Transverse colon (tissue), 4 donors: ENCODE data around the gene H2BK1. TPM values are rescaled to one million over a fixed set of nuclear protein-coding genes. Genes with fewer than 3 reads are reported as not detected.

ENCODE experiments used
- DNase-seq: peaks from one replicate; pipeline ENCODE4 v3.0.0-alpha.2; 2019
- H3K27ac ChIP-seq, 4 donors: fragments of 200-600 bp; sonication (generic); 2 replicates each; pipeline ENCODE4 v1.5.1; 2016 to 2018; ENCODE audit warnings: inconsistent platforms in 4 of 4
- H3K27me3 ChIP-seq: fragments of 200-600 bp; sonication (generic); 2 replicates; pipeline ENCODE4 v1.5.1; 2017; ENCODE audit warnings: inconsistent platforms
- H3K36me3 ChIP-seq, 4 donors: fragments of 200-600 bp; sonication (generic); 2 replicates each; pipeline ENCODE4 v1.5.1; 2017 to 2019; ENCODE audit warnings: inconsistent platforms in 4 of 4
- H3K4me1 ChIP-seq, 4 donors: fragments of 200-600 bp; sonication (generic); 2 replicates each; pipeline ENCODE4 v1.5.1; 2017 to 2020; ENCODE audit warnings: inconsistent platforms in 4 of 4
- H3K4me3 ChIP-seq, 4 donors: fragments of 200-600 bp; sonication (generic); 1 replicate in 1 of 4; 2 replicates in 3 of 4; pipeline versions ENCODE4 v1.5.1 to v1.6.1; 2017 to 2019; ENCODE audit warnings: inconsistent platforms in 4 of 4
- H3K9me3 ChIP-seq, 2 donors: fragments of 200-600 bp; sonication (generic); 2 replicates each; pipeline ENCODE4 v1.5.1; 2017 to 2019; ENCODE audit warnings: inconsistent platforms in 2 of 2
- CTCF ChIP-seq, 5 experiments: fragments of 200-600 bp in 3 of 5; fragments of 450-650 bp in 2 of 5; sonication (generic) in 3 of 5; IDR thresholded peaks; 1 replicate in 2 of 5; 2 replicates in 3 of 5; pipeline ENCODE4 v1.5.1; 2016 to 2017; ENCODE audit warnings: antibody characterized with exemption in 5 of 5, inconsistent platforms in 3 of 5, mild to moderate bottlenecking in 2 of 5, moderate library complexity in 1 of 5
- EP300 ChIP-seq: sonication (generic); formaldehyde crosslinking; IDR thresholded peaks from one replicate; pipeline ENCODE4 v1.6.1; 2017; ENCODE audit warnings: antibody characterized with exemption, low read depth
- POLR2A ChIP-seq: fragments of 450-650 bp; IDR thresholded peaks from one replicate; pipeline ENCODE4 v1.6.1; 2016; ENCODE audit warnings: antibody characterized with exemption, mild to moderate bottlenecking, moderate library complexity
- POLR2AphosphoS5 ChIP-seq, 3 donors: sonication (generic); formaldehyde crosslinking; IDR thresholded peaks; one replicate each; pipeline ENCODE4 v1.6.1; 2016; ENCODE audit warnings: antibody characterized with exemption in 3 of 3
- WGBS, 2 donors: methylation state at CpG; one replicate each; pipeline ENCODE4 v1.1.5; 2018; ENCODE audit warnings: low coverage in 1 of 2; 5-methylcytosine and 5-hydroxymethylcytosine counted together
- in situ Hi-C, 4 donors: fragments of 200-750 bp; cut with MboI; loops; one replicate each; pipeline versions ENCODE4 v1.15.0 to v1.15.1; 2017; ENCODE audit warnings: low sequenced_read_pairs in 3 of 4, low pct_ligation_motif_present in 1 of 4, low pct_unique_long_range_greater_than_20kb in 1 of 4
- intact Hi-C: fragments of 100-400 bp; cut with DNase I; formaldehyde crosslinking; loops from one replicate; pipeline ENCODE4 v1.15.1; 2023; ENCODE audit warnings: low total_unique reads
- total RNA-seq, 4 donors: library from RNA; depleted of rRNA; stranded (reverse); fragments of >200 nt; gene quantifications; one replicate each; pipeline ENCODE4 v1.1.0, GENCODE V29; 2016

Gene H2BK1
- total RNA-seq, 4 donors from 2014 or later, result not detected

DNA sequence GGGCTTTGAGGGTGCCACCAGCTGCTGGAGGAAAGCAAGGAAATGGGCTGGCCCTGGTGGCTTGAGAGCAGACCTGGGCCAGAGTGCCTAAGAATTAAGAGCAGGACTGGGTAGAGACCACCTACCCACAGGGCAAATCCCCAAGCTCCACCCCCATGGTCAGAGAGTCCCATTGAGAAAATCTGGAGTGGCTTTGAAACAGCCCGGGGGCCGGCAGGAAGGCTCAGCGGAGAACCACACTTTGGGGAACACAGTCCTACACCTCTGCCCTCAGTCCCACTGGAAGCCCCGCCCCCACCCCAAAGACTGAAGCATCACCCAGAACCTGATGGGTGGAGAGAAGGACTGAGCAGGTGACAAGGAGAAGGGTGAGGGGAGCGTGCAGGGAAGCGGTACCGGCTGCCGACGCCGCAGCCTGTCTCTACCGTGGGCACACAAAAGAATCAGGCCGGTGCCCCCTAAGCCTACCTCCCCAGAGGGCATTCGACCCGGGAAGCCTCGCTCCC, 34.6 kb upstream of the H2BK1 start:
- 7% methylated on average over 15 of the region's 15 CpGs; no CpG with 5 or more reads in 1 of the 2 donors for WGBS, 2 donors
- Histone ChIP-seq H3K9me3 (no peaks in the 10 kb centered on the region), H3K27ac (peak overlapping the region in 3 of 4 donors; percentile 30 to 96 (median 91)), H3K27me3 (peaks cover 55% of the 10 kb centered on the region), H3K4me1 (peaks cover 21 to 58% (median 49%) of the 10 kb centered on the region in 4 donors), H3K4me3 (peak overlapping the region; percentile 15 to 40 (median 24)), H3K36me3 (no peaks in the 10 kb centered on the region)
- in situ Hi-C loops (no loop called here), intact Hi-C loops (loop anchor here (5.0 kb wide), 1 partner anchor 57 kb away; no protein-coding TSS in a partner anchor)
- TF ChIP-seq POLR2A, result no peak
- TF ChIP-seq POLR2AphosphoS5 (IDR thresholded peaks at IDR 0.05), result no peak
- no peak for TF ChIP-seq EP300
- TF ChIP-seq CTCF (IDR thresholded peaks at IDR 0.05), result no peak
- no peak for DNase-seq

DNA sequence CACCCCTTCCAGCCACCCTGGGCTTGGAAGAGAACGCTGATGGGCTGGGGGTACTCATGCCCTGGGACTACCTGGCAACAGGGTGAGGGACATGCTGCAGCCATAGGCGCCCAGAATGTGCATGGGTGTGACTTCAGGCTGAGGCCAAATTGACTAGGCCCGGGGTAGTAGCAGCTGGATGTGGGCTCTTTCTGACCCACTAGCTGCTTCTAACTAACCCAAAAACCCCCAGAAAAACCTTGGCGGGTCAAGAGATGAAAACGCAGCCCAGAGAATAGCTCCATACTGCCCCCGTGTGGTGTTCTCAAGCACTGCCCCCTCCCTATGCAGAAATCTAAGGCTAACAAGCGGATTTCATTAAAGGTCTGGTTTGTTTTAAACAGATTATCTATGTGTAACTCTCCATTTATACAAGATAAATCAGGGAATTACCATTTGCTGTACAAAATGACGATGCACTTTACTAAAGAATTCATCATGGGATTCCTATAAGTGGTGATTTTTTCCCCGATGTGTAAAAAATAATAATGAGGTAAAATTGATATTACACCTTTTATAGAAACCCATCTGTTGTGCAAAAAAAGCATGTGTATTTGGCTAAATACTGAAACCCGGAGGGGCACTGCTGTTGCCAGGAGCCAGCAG, 34.0 kb upstream of the H2BK1 start:
- Histone ChIP-seq H3K9me3 (no peaks in the 10 kb centered on the region), H3K36me3 (no peaks in the 10 kb centered on the region), H3K27ac (no peak overlapping the region), H3K27me3 (peaks cover 49% of the 10 kb centered on the region), H3K4me1 (peaks cover 17 to 52% (median 43%) of the 10 kb centered on the region in 4 donors), H3K4me3 (no peak overlapping the region)
- peak; percentile 51 for DNase-seq
- WGBS, 2 donors, result 15 to 29% methylated on average over 2 to 10 of the region's 10 CpGs
- intact Hi-C loops, result no loop called here
- in situ Hi-C loops, result no loop called here
- TF ChIP-seq CTCF (IDR thresholded peaks at IDR 0.05), result peak; percentile 74 to 94 (median 85)
- TF ChIP-seq POLR2AphosphoS5 (IDR thresholded peaks at IDR 0.05), result no peak
- TF ChIP-seq POLR2A, result no peak
- no peak for TF ChIP-seq EP300

GRCh38 chr7:151243408-151244195, 33.3 kb upstream of the H2BK1 start:
- Histone ChIP-seq H3K27ac (no peak overlapping the region), H3K9me3 (no peaks in the 10 kb centered on the region), H3K4me1 (peaks cover 16 to 47% (median 38%) of the 10 kb centered on the region in 4 donors), H3K27me3 (peaks cover 49% of the 10 kb centered on the region), H3K4me3 (peak overlapping the region in 1 of 4 donors; percentile 14), H3K36me3 (peaks cover 0 to 7% (median 3%) of the 10 kb centered on the region in 4 donors)
- in situ Hi-C loops, result no loop called here
- no peak for TF ChIP-seq POLR2A
- TF ChIP-seq EP300, result no peak
- no peak for TF ChIP-seq CTCF (IDR thresholded peaks at IDR 0.05)
- no peak for TF ChIP-seq POLR2AphosphoS5 (IDR thresholded peaks at IDR 0.05)
- intact Hi-C loops, result loop anchor here (1.0 kb wide), 1 partner anchor 39 kb away; no protein-coding TSS in a partner anchor
- 26 to 36% methylated on average over 3 to 17 of the region's 17 CpGs for WGBS, 2 donors
- DNase-seq, result no peak

- Histone ChIP-seq H3K4me3 (no peak overlapping the region), H3K4me1 (peaks cover 16 to 43% (median 34%) of the 10 kb centered on the region in 4 donors), H3K27me3 (peaks cover 45% of the 10 kb centered on the region), H3K36me3 (peaks cover 0 to 11% (median 4%) of the 10 kb centered on the region in 4 donors), H3K9me3 (no peaks in the 10 kb centered on the region), H3K27ac (no peak overlapping the region)
- intact Hi-C loops, result loop anchor here (1.0 kb wide), 1 partner anchor 39 kb away; no protein-coding TSS in a partner anchor
- in situ Hi-C loops, result no loop called here
- no peak for DNase-seq
- 47% methylated on average over 2 of the region's 2 CpGs; no CpG with 5 or more reads in 1 of the 2 donors for WGBS, 2 donors
- no peak for TF ChIP-seq EP300
- no peak for TF ChIP-seq CTCF (IDR thresholded peaks at IDR 0.05)
- no peak for TF ChIP-seq POLR2AphosphoS5 (IDR thresholded peaks at IDR 0.05)
Observed at GRCh38 chr7:151243045-151243349, 32.7 kb upstream of the H2BK1 start.
